Activated gamma-delta T cell (primary cell): ENCODE results near the gene WDR5B.
"Not testable (repeated sequence)": the region's sequence is repeated elsewhere in the genome, so short reads cannot be mapped to it uniquely, and the experiment has no call there.

Experiments used
- DNase-seq: peaks from one replicate; lab custom pipeline; 2025; lab: John Stamatoyannopoulos, UW
- total RNA-seq, 2 donors: gene quantifications; one replicate each; lab custom pipeline; 2026; lab: John Stamatoyannopoulos, UW

WDR5B gene
- 21.2 to 21.5 reads per million in 2 donors for total RNA-seq

DNA sequence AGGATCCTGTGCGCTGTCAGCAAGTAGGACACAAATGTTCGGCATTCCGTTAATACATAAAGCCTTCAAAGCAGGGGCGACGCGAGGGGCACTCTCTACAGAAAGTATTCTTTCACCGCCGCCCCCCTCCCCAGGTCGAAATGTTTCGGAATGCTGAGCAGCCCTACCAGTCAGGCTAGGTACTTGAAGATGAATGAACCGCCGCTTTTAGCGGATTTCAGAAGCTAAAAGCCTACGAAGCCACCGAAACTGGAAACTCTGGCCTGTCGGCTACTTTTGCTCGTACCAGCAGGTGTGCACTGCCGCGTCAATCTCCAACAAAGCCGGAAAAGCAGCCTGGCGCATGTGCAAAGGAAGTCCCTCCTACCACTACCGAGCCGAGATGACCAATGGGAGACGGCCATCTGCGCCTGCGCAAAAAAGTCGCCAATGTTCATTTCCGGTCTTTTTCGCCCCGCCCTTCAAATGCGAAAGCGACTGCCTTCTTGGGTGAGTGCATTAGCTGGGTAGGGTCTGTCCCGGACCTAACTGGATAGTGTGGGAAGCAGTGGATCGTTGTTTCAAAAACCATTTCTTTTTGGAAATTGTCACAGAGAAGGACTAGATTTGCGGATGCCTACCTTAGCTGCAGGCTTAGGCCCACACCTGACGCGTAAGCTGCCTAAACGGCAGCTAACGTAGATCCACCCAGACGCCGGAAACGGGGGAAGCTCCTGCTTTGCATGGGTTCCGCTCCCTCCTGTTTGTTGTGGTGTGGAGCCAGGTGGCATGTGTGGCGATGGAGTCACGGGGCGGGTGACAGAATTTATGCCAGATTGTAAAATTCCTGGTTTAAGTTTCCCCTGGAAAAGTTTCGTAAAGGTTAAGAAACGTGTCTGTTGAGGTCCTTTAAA is at the start of gene WDR5B:
Gene WDR5B, minus strand, starts transcription at position 301 of the 893 bp plus-strand sequence. CDS start 534 bp downstream, outside the sequence.
- no peak for DNase-seq

DNA sequence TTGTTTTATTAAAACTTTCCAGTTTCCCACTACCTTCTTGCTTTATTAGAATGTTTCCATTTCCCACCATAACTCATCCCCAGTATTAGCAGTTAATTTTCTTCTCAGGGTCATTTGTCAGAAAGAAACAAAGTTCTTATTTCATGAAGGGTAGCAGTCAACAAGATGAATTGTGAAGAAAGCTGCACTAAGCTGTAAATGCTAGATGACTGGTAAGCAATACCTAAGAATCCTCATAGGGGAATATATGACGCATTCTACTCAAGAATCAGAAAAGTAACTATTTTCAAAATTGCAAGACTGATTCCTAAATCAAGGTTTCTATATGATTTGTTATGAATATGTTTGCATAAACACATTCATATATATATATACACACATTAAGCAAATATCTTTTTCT is 48.8 kb upstream of the WDR5B start:
- no peak for DNase-seq

DNA sequence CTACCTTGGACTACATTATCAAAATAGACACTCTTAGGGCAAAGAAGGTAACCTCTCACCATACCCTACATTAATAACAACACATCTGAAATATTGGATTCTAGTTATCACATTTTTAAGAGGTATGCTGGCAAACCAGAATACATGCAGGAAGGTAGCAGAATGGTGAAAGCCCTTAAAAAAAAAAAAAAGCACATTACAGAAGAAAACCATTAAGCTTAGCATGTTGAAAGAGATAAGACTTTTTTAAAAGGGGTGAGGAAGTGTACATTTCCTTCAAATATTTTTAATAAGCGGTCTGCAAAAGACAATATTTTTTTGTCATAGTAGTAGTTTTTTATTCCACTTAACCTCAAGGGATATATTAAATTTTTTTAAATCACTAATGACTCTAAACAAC is 46.5 kb upstream of the WDR5B start:
- DNase-seq = no peak

DNA sequence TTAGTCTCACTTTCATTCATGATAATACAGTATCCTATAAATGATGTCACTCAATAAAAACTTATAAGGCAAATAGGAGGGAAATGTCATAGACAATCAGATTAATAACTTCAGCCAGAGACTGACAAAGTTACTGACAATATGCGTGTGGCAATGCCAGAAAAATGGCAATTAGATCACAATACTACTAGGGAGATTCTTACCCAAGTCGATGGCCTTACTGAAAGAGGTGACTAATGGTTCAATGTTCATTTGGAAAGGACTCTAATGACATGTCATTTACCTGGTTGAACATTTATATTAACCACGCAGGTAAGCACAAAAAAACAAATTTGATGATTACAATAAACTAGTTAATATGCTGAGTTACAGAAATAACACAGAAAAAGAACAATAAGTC is 45.9 kb upstream of the WDR5B start:
- DNase-seq = no peak

DNA sequence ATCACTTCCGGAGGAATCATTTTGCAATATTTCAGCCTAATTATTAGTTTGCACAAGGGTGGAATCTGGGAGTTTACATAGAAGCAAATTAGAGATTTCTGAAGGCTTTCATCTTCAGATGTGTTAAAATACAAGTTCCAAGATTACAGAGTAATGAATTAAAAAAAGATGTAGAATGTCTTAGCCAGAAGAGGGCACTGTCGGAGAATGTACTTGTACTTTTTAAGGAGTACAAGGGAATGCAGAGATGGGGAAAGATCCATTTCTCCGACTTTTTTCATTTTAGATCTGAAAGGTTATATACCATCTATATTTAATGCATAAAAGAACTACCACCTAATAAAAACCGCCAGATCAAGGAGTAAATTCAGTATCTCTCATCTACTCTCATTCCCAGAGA is 43.1 kb upstream of the WDR5B start:
- DNase-seq = no peak

DNA sequence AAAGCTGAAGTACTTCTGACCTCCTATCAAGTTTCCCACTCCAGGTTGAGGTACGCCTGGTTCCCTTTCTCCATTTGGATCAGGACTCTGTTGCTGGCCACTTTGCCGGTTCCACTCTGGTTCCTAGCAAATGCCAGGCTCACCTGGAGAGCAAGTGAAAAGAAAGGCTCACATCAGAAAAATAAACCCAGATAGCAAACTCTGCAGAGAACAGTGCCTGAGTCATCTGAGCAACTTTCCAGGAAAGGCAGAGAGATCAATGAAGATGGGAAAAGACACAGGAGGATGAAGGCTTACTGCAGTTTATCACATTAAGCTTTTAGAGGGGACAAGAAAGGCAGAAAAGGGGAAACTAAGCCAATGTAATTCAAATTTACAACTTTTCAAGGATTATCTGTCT is 41.8 kb upstream of the WDR5B start:
- no peak for DNase-seq

DNA sequence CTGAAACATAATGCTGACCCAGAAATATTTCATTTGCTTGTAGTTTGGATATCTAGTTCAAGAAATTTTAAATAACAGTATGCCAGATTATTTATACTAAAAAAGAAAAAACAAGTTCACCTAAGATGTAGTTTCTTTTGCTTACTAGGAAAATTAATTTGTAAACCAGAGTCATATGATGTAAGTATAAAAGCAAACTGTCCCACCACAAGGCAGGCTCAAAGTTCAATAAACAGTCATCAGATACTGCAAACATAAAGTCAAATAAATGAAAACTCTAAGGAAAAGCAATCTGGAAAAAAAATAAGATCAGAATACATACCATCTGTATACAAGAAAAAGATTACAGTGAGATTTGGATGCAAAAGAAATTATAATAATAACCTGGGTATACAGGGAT is 40.2 kb upstream of the WDR5B start:
- no peak for DNase-seq

DNA sequence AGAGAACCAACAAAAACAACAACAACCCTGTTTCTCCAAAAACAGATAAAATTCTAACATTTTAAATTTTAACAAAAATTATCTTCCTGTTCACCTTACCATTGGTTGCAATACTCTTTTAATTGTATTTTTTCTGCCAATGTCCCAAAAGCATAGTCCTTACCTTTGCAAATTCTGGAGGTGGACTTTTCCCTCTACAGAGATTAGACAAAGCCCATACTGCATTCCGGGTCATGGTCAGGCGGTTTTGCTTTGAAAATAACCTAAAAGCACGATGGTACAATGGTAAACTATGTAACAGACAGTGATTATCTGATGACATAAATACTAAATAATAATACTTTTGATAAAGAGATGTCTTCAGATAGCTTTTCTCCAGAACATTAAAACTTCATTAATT is 35.5 kb upstream of the WDR5B start:
- DNase-seq = no peak

DNA sequence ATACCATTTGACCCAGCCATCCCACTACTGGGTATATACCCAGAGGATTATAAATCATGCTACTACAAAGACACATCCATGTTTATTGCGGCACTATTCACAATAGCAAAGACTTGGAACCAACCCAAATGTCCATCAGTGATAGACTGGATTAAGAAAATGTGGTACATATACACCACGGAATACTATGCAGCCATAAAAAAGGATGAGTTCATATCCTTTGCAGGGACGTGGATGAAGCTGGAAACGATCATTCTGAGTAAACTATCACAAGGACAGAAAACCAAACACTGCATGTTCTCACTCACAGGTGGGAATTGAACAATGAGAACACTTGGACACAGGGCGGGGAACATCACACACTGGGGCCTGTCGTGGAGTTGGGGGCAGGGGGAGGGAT is 32.4 kb upstream of the WDR5B start:
- DNase-seq = not testable (repeated sequence)

DNA sequence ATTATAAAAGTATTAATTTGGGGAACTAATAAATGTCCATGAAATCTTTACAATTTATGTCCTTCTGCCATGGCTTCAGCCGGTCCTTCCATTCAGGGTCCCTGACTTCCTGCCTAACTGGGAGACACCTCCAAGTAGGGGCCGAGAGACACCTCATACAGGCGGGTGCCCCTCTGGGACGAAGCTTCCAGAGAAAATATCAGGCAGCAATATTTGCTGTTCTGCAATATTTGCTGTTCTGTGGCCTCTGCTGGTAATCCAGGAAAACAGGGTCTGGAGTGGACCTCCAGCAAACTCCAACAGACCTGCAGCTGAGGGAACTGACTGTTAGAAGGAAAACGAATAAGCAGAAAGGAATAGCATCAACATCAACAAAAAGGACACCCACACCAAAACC is 28.6 kb upstream of the WDR5B start:
- not testable (repeated sequence) for DNase-seq

DNA sequence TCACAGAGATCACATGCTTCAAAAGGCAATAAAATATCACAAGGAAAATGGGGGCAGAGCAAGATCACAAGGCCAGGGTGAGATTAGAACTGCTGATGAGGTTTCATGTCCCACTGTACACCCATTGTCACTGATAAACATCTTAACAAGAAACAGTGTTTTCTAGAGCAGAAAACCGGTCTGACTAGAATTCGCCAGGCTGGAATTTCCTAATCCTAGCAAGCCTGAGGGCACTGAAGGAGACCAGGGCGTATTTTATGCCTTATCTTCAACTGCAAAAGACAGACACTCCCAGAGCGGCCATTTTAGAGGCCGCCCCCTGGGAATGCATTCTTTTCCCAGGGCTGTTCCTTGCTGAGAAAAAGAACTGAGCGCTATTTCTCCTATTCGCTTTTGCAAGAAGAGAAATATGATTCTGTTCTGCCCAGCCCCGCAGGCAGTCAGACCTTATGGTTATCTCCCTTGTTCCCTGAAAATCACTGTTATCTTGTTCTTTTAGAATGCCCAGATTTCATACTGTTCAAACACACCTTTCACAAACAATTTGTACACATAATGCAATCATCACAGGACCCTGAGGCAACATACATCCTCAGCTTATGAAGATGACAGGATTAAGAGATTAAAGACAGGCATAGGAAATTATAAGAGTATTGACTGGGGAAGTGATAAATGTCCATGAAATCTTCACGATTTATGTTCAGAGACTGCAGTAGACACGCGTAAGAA is 28.1 kb upstream of the WDR5B start:
- DNase-seq = not testable (repeated sequence)

DNA sequence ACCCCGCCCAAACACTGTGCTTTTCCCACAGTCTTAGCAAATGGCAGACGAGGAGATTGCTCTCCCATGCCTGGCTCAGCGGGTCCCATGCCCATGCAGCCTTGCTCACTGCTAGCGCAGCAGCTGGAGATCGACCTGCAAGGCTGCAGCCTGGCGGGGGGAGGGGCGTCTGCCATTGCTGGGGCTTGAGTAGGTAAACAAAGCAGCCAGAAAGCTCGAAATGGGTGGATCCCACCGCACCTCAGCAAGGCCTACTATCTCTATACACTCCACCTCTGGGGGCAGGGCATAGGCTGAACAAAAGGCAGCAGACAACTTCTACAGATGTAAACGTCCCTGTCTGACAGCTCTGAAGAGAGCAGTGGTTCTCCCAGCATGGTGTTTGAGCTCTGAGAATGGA is 27.2 kb upstream of the WDR5B start:
- no peak for DNase-seq

DNA sequence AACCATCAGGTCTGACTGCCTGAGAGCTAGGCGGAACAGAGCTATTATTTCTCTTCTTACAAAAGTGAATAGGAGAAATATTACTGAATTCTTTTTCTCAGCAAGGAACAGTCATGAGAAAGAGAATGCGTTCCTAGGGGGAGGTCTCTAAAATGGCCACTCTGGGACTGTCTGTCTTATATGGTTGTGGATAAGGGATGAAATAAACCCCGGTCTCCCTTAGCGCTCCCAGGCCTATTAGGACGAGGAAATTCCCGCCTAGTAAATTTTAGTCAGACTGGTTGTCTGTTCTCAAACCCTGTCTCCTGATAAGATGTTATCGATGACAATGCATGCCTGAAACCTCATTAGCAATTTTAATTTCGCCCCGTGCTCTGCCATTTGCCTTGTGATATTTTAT is 20.1 kb upstream of the WDR5B start:
- no peak for DNase-seq

DNA sequence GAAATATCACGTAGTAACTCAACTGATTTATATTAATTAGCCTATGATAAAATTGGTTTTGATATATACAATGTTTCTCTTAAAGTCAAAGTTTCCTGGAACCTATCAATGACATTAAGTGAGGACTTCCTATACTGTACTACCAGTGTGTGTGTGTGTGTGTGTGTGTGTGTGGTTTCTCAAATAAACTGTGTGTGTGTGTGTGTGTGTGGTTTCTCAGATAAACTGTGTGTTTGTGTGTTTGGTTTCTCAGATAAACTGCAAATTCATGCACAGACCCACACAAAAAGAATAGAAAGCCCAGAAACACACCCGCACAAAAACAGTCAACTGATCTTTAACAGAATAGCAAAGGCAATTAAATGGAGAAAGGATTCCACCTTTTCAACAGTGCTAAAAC is 14.5 kb upstream of the WDR5B start:
- no peak for DNase-seq

DNA sequence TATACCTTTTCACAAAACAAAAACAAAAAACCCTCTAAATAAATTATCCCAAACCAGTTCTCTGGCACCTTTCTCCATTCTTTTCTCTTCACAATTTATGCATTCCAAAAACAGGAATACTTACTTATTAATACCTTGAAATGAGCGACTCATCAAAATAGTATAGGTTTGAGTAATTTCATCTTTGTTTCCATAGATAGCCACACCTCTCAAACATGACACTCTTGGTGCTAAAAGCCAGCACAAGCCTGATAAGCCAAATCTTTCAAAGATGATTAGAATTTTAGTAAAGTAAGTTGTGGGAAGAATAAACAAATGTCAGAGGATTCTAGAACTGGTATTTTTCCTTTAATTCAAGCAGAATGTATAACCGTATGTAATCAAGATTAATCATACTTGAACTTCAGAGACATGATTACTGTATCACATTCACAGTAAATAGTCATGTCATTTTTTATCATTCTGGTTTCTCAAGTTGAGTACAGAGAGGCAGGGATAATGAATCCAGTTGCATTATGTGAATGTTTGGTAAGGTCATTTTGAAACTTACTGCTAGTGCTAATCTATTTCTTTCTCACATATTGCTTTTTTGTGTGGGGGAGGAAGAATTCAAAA is 12.1 kb upstream of the WDR5B start:
- DNase-seq = no peak

DNA sequence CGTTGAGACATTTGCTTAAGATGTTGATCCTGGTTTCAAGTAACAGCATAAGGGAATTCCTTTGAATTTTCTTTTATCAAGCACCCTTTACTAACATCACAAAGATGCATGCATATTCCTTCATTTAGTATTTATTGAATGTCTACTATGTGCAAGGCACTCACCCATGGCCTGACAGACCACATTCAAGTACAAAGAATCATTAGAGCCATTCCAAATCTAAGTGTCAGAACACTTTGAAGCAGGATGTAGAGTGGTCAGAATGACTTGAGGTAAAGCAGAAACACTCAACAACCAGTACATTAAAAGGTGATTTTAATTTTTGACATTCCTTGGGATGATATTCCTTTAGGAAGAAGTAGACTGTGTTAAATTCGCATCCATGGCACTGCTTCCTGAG is 6.0 kb upstream of the WDR5B start:
- DNase-seq = no peak

DNA sequence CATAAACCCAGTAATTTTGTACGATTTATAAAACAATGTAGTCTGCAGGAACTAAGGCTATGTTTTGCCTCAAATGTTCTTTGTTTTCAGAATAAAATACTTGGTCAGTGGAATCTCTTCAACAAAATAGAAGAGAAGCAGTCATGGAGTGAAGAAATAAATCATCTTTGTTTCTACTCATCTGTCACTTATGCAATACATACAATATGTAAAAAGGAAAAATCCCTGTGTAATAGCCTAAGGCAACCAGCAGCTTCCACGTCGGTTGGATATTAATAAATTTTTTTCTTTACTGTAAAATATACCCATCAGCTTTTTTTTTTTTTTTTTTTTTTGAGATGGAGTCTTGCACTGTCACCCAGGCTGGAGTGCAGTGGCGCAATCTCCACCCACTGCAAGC is 5.2 kb upstream of the WDR5B start:
- no peak for DNase-seq

DNA sequence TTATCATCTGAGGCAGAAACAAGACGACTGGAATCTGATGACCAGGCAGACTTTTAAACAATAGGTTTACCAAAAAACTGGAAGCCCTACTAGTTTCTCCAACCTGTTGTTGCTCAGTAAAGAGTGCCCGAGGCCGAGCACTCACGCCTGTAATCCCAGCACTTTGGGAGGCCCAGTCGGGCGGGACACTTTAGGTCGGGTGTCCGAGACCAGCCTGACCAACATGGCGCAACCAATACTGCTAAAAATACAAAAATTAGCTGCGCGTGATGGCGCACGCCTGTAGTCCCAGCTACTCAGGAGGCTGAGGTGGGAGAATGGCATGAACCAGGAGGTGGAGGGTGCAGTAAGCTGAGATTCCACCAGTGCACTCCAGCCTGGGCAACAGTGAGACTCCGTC is 1.1 kb upstream of the WDR5B start:
- DNase-seq = no peak

DNA sequence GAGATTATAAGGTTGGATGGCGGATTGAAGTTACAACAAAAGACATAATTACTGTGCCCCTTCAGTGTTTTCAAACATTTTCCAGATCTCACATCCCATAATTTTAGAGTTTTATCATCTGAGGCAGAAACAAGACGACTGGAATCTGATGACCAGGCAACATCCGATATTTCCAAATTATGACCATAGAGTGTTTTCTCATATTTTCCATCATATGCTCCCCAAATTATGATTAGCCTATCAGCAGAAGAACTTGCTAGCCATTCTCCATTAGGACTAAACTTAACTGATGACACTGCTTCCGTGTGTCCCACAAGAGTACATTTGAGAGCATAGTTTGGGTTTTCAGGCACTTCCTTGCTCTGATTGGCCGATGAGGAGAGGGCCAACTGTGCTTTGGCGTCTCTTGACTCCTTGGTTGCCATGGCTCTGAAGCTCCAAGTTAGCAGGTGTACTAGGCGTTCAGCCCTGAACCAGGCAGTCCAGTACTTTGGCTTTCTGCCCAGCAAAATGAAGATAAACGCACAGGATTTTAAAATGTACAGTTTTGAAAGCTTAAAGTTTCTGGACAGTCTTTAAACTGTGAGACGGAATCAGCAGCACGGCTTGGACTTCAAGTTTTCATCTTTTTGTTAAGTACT is 638 bp downstream of the WDR5B start:
- DNase-seq = no peak

DNA sequence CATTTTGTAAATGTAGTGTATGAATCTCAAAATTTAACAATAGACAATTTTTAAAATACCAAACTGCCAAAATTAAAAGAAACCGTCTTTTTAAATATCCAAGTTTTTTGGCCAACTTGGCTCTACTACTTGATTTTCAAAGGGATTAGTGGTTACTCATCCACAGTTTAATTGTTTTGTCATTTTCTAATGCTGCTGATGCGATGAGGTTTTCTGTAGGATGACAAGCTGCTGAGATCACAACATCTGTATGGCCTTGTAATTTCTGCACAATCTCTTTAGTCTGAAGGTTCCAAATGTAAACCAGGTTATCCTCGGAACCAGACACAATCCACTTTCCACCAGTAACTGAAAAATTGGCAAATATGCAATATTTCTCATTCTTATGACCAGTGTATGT is 1.5 kb downstream of the WDR5B start:
- DNase-seq = no peak

DNA sequence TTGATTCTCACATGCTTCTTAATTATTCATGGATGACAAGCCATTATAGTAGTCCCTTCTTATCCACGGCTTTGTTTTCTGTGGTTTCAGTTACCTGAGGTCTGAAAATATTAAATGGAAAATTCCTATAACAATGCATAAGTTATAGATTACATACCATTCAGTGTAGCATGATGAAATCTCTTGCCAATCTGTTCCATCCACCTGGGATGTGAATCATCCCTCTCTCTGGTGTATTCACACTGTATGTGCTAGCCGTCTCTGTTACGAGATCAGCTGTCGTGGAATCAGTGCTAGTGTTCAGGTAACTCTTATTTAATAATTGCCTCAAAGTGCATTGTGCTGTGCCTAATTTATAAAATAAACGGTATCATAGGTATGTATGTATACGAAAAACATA is 5.2 kb downstream of the WDR5B start:
- DNase-seq = no peak

DNA sequence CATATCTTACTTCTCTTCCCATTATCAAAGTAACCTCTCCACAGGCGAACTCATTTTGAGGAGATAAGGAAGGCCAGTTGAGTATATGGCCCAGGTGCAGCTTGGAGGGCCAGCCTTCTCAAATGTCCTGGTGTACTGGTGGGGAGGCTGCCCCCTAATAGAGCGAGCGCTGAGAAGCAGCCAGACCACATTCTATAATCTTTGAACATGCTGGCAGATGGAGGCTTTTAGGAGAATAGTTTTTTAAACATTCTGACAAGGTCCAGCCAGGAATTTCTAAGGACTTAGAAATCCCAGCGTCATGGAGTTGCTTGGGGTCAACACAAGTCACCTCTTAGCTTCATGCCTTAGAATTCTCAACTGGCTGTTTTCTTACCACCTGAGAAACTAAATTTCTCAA is 5.8 kb downstream of the WDR5B start:
- DNase-seq = no peak
